Kidney (tissue), 14 donors: ENCODE measurements around the gene TMEM119. TPM values are rescaled to one million over a fixed set of nuclear protein-coding genes. Genes with fewer than 3 reads are reported as not detected.

Experiments
- DNase-seq, 5 donors: peaks; one replicate each; pipeline ENCODE4 v3.0.0-alpha.2; 2013 to 2020
- FAIRE-seq: peaks from 2 replicates; lab custom pipeline; 2012; peaks lifted over from hg19 to GRCh38; lab: Jason Lieb, UNC
- H3K27ac ChIP-seq, 2 donors: one replicate each; pipeline ENCODE4 v1.7.0; 2013; ENCODE audit warnings: low read depth in 2 of 2, low read length in 2 of 2, inconsistent platforms in 1 of 2
- H3K27me3 ChIP-seq: one replicate; pipeline ENCODE4 v1.7.1; 2013; ENCODE audit warnings: low read length, inconsistent platforms; ENCODE audit not compliant: control insufficient read depth, insufficient read depth
- H3K36me3 ChIP-seq, 3 donors: one replicate each; pipeline versions ENCODE4 v1.7.0 to v1.7.1; 2013; ENCODE audit warnings: low read length in 3 of 3, control low read depth in 1 of 3, inconsistent platforms in 1 of 3; ENCODE audit not compliant: insufficient read depth in 3 of 3, control insufficient read depth in 2 of 3
- H3K4me1 ChIP-seq, 3 donors: one replicate each; pipeline versions ENCODE4 v1.7.0 to v1.7.1; 2013; ENCODE audit warnings: low read length in 3 of 3, inconsistent platforms in 1 of 3, low read depth in 1 of 3; ENCODE audit not compliant: control insufficient read depth in 2 of 3, insufficient read depth in 2 of 3
- H3K4me3 ChIP-seq, 3 donors: one replicate each; pipeline versions ENCODE4 v1.7.0 to v1.8.1; 2013; ENCODE audit warnings: low read length in 3 of 3, control low read depth in 1 of 3, inconsistent platforms in 1 of 3
- H3K9ac ChIP-seq, 3 donors: one replicate each; pipeline versions ENCODE4 v1.7.0 to v1.7.1; 2013; ENCODE audit warnings: low read length in 3 of 3, control low read depth in 1 of 3, inconsistent platforms in 1 of 3
- H3K9me3 ChIP-seq, 3 donors: one replicate each; pipeline versions ENCODE4 v1.7.0 to v1.7.1; 2013; ENCODE audit warnings: low read length in 3 of 3, control low read depth in 1 of 3, inconsistent platforms in 1 of 3; ENCODE audit not compliant: control insufficient read depth in 2 of 3, insufficient read depth in 1 of 3
- CTCF ChIP-seq: IDR thresholded peaks from 3 replicates; pipeline ENCODE4 v1.5.1; 2012; ENCODE audit warnings: mild to moderate bottlenecking, moderate library complexity, borderline replicate concordance; ENCODE audit not compliant: insufficient read depth; ENCODE audit errors: extremely low read depth
- intact Hi-C: fragments of 100-400 bp; cut with DNase I; formaldehyde crosslinking; loops from one replicate; pipeline ENCODE4 v1.11.1; 2022
- polyA plus RNA-seq: library from polyadenylated mRNA; stranded (reverse); fragments of 350-450 nt; fragmentation: Illumina TruSeq; extraction: RNeasy Lipid Tissue Mini Kit (QIAGEN cat#74804); gene quantifications from one replicate; pipeline ENCODE4 v1.2.3, GENCODE V29; 2014; ENCODE audit warnings: low read depth, low replicate concordance; ENCODE audit not compliant: insufficient read depth
- total RNA-seq: library from RNA; stranded (reverse); fragmentation: NEBNext Ultra II Directional; extraction: Animal tissue kit (Norgen Biotek cat#: 25700); gene quantifications from one replicate; pipeline ENCODE4 v1.2.1, GENCODE V29; 2021
- donor health status: control.
- donor health status: control.
- donor health status: control.
- donor health status: control.
- donor health status: control.
- donor health status: DM: yes; HTN: yes; CAD: no.
- donor health status: Normal renal cell carcinoma (clear cell type).

The TMEM119 gene
- total and polyA plus RNA-seq, 2 donors from 2014 or later, result 4.1 to 15.8 TPM

- intact Hi-C loops, result no loop called here
- DNase-seq (no peak), FAIRE-seq (no peak)
- Histone ChIP-seq H3K9ac (no peak overlapping the region), H3K27ac (no peak overlapping the region), H3K4me3 (no peak overlapping the region), H3K4me1 (peaks cover 0 to 19% (median 14%) of the 10 kb centered on the region in 3 donors), H3K36me3 (peaks cover 0 to 3% (median 1%) of the 10 kb centered on the region in 3 donors), H3K27me3 (no peaks in the 10 kb centered on the region), H3K9me3 (no peaks in the 10 kb centered on the region)
- no peak for TF ChIP-seq CTCF
These were observed 45.2 kb upstream of the TMEM119 start for GRCh38 chr12:108642899-108643654.

- no peak overlapping the region for H3K9ac ChIP-seq
- no peak overlapping the region for H3K27ac ChIP-seq
These were observed 44.5 kb upstream of the TMEM119 start for GRCh38 chr12:108642269-108642870.

GRCh38 chr12:108641446-108642268 is 43.8 kb upstream of the TMEM119 start:
- Histone ChIP-seq H3K27me3 (no peaks in the 10 kb centered on the region), H3K4me1 (peaks cover 0 to 19% (median 14%) of the 10 kb centered on the region in 3 donors), H3K9me3 (no peaks in the 10 kb centered on the region), H3K36me3 (peaks cover 0 to 3% (median 0%) of the 10 kb centered on the region in 3 donors), H3K27ac (no peak overlapping the region), H3K9ac (no peak overlapping the region), H3K4me3 (no peak overlapping the region)
- DNase-seq (no peak), FAIRE-seq (no peak)
- intact Hi-C loops, result no loop called here
- no peak for TF ChIP-seq CTCF

More at GRCh38 chr12:108642269-108642870, 44.5 kb upstream of the TMEM119 start:
- FAIRE-seq, result no peak
- intact Hi-C loops, result no loop called here
- Histone ChIP-seq H3K4me1 (peaks cover 0 to 19% (median 14%) of the 10 kb centered on the region in 3 donors), H3K9me3 (no peaks in the 10 kb centered on the region), H3K27me3 (no peaks in the 10 kb centered on the region), H3K4me3 (no peak overlapping the region), H3K36me3 (peaks cover 0 to 3% (median 0%) of the 10 kb centered on the region in 3 donors)
- DNase-seq, result peak in 1 of 5 donors; percentile 63
- TF ChIP-seq CTCF, result no peak
